ENCODE data around the gene NKX1-1. TPM values are rescaled to one million over a fixed set of nuclear protein-coding genes. Genes with fewer than 3 reads are reported as not detected.

The NKX1-1 gene
- total RNA-seq, 1 experiment from 2014 or later = not detected

DNA sequence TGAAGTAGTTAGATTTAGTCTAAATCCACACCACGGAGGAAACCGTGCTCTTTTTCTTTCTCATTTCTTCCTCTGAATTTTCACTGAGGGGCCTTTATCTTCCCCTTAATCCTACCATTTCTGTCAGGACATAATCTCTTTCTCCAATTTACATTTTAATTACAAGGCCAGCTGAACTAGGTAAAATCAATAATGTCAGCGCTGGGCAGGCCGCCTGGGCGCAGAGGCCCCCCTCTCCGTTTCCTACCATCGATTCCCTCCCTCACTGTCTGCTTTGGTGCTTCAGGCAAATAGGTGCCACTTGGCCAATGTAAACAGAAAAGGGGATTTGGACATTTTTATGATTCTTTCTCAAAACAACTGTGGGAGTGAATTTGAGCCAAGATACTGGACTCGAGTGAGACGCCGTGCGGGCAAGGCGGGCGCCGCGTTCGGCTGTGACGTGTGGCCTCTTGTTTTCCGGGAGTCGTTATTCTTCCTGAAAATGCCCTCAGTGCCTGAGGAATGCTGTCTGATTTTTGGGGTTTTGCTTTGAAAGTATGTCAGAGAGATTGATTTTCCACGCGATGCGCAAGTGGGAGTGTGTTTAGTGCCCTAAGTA is 36.7 kb downstream of the NKX1-1 start:
- ChIA-PET CTCF (interaction anchor here (0.8 to 1.6 kb wide), 3 partner anchors 14 to 260 kb away, joined by 3 to 7 read pairs (median 4); no protein-coding TSS in a partner anchor), POLR2A (interaction anchor here (0.8 kb wide), 1 partner anchor 304 kb away, joined by 3 read pairs; no protein-coding TSS in a partner anchor)
- no peak overlapping the region for H3K27ac Mint-ChIP-seq
- no peaks in the 10 kb centered on the region for H3K9me3 Mint-ChIP-seq
- ATAC-seq = no peak
- H3K4me1 Mint-ChIP-seq = 0 out of 2 replicates have a peak, but pooled peaks cover 3% of the 10 kb centered on the region
- no peak for DNase-seq (ENCODE audit: low spot score)
- peaks cover 14% of the 10 kb centered on the region; the same call in 1 of the 2 replicates for H3K36me3 Mint-ChIP-seq
- no peak overlapping the region for H3K4me3 Mint-ChIP-seq
- no peaks in the 10 kb centered on the region; the same call in 1 of the 2 replicates for H3K27me3 Mint-ChIP-seq (ENCODE audit: low read depth)
- TF ChIP-seq, protein P1, sequence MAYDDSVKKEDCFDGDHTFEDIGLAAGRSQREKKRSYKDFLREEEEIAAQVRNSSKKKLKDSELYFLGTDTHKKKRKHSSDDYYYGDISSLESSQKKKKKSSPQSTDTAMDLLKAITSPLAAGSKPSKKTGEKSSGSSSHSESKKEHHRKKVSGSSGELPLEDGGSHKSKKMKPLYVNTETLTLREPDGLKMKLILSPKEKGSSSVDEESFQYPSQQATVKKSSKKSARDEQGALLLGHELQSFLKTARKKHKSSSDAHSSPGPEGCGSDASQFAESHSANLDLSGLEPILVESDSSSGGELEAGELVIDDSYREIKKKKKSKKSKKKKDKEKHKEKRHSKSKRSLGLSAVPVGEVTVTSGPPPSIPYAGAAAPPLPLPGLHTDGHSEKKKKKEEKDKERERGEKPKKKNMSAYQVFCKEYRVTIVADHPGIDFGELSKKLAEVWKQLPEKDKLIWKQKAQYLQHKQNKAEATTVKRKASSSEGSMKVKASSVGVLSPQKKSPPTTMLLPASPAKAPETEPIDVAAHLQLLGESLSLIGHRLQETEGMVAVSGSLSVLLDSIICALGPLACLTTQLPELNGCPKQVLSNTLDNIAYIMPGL (CRISPR knock-in tag; IDR thresholded peaks at IDR 0.05) = no peak
- TF ChIP-seq, protein P2, sequence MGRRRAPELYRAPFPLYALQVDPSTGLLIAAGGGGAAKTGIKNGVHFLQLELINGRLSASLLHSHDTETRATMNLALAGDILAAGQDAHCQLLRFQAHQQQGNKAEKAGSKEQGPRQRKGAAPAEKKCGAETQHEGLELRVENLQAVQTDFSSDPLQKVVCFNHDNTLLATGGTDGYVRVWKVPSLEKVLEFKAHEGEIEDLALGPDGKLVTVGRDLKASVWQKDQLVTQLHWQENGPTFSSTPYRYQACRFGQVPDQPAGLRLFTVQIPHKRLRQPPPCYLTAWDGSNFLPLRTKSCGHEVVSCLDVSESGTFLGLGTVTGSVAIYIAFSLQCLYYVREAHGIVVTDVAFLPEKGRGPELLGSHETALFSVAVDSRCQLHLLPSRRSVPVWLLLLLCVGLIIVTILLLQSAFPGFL (CRISPR knock-in tag; IDR thresholded peaks at IDR 0.05; ENCODE audit: borderline replicate concordance) = no peak
- TF ChIP-seq, protein P3, sequence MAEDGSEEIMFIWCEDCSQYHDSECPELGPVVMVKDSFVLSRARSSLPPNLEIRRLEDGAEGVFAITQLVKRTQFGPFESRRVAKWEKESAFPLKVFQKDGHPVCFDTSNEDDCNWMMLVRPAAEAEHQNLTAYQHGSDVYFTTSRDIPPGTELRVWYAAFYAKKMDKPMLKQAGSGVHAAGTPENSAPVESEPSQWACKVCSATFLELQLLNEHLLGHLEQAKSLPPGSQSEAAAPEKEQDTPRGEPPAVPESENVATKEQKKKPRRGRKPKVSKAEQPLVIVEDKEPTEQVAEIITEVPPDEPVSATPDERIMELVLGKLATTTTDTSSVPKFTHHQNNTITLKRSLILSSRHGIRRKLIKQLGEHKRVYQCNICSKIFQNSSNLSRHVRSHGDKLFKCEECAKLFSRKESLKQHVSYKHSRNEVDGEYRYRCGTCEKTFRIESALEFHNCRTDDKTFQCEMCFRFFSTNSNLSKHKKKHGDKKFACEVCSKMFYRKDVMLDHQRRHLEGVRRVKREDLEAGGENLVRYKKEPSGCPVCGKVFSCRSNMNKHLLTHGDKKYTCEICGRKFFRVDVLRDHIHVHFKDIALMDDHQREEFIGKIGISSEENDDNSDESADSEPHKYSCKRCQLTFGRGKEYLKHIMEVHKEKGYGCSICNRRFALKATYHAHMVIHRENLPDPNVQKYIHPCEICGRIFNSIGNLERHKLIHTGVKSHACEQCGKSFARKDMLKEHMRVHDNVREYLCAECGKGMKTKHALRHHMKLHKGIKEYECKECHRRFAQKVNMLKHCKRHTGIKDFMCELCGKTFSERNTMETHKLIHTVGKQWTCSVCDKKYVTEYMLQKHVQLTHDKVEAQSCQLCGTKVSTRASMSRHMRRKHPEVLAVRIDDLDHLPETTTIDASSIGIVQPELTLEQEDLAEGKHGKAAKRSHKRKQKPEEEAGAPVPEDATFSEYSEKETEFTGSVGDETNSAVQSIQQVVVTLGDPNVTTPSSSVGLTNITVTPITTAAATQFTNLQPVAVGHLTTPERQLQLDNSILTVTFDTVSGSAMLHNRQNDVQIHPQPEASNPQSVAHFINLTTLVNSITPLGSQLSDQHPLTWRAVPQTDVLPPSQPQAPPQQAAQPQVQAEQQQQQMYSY (CRISPR knock-in tag; IDR thresholded peaks at IDR 0.05) = no peak
- TF ChIP-seq MXD4 (CRISPR knock-in tag; IDR thresholded peaks at IDR 0.05; ENCODE audit: borderline replicate concordance) = no peak
- no peak for TF ChIP-seq JUN (CRISPR knock-in tag; IDR thresholded peaks at IDR 0.05)
- TF ChIP-seq PRRX2 (CRISPR knock-in tag; IDR thresholded peaks at IDR 0.05) = no peak

DNA sequence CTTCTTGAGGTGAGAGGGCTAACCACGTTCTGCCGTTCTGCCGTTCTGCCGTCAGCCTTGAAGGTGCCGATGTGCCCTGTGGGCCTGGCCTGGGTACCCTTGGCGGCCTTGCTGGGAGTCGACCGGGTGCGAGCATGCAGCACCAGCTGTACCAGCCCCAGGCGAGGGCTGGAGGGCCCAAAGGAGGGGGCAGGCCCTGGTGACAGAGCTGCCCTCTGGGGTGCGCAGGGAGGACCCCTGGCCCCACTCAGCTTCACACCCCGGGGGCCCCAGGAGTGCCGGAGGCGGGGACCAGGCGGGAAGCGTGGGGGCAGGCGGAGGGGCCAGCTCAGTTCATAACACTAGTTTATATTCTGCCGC is 37.2 kb downstream of the NKX1-1 start:
- ATAC-seq (no peak), DNase-seq (ENCODE audit: low spot score) (peak; percentile 6)
- H3K27me3 Mint-ChIP-seq (ENCODE audit: low read depth) = no peaks in the 10 kb centered on the region; the same call in 1 of the 2 replicates
- 0 out of 2 replicates have a peak, but pooled peaks cover 3% of the 10 kb centered on the region for H3K4me1 Mint-ChIP-seq
- CTCF ChIA-PET = interaction anchor here (0.8 to 1.6 kb wide), 4 partner anchors 13 to 260 kb away, joined by 3 to 7 read pairs (median 4); no protein-coding TSS in a partner anchor
- peaks cover 14% of the 10 kb centered on the region; the same call in 1 of the 2 replicates for H3K36me3 Mint-ChIP-seq
- H3K9me3 Mint-ChIP-seq = no peaks in the 10 kb centered on the region
- no peak overlapping the region for H3K27ac Mint-ChIP-seq
- POLR2A ChIA-PET = interaction anchor here (0.8 kb wide), 1 partner anchor 305 kb away, joined by 3 read pairs; no protein-coding TSS in a partner anchor
- no peak overlapping the region for H3K4me3 Mint-ChIP-seq
- TF ChIP-seq, protein P4, sequence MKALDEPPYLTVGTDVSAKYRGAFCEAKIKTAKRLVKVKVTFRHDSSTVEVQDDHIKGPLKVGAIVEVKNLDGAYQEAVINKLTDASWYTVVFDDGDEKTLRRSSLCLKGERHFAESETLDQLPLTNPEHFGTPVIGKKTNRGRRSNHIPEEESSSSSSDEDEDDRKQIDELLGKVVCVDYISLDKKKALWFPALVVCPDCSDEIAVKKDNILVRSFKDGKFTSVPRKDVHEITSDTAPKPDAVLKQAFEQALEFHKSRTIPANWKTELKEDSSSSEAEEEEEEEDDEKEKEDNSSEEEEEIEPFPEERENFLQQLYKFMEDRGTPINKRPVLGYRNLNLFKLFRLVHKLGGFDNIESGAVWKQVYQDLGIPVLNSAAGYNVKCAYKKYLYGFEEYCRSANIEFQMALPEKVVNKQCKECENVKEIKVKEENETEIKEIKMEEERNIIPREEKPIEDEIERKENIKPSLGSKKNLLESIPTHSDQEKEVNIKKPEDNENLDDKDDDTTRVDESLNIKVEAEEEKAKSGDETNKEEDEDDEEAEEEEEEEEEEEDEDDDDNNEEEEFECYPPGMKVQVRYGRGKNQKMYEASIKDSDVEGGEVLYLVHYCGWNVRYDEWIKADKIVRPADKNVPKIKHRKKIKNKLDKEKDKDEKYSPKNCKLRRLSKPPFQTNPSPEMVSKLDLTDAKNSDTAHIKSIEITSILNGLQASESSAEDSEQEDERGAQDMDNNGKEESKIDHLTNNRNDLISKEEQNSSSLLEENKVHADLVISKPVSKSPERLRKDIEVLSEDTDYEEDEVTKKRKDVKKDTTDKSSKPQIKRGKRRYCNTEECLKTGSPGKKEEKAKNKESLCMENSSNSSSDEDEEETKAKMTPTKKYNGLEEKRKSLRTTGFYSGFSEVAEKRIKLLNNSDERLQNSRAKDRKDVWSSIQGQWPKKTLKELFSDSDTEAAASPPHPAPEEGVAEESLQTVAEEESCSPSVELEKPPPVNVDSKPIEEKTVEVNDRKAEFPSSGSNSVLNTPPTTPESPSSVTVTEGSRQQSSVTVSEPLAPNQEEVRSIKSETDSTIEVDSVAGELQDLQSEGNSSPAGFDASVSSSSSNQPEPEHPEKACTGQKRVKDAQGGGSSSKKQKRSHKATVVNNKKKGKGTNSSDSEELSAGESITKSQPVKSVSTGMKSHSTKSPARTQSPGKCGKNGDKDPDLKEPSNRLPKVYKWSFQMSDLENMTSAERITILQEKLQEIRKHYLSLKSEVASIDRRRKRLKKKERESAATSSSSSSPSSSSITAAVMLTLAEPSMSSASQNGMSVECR (CRISPR knock-in tag; IDR thresholded peaks at IDR 0.05; ENCODE audit: borderline replicate concordance) = no peak
- TF ChIP-seq IRF2 (CRISPR knock-in tag; IDR thresholded peaks at IDR 0.05; ENCODE audit: borderline replicate concordance, low read depth) (no peak), GABPB1 (CRISPR knock-in tag; IDR thresholded peaks at IDR 0.05) (no peak), ZNF121 (CRISPR knock-in tag; IDR thresholded peaks at IDR 0.05) (no peak), TCF7 (CRISPR knock-in tag; IDR thresholded peaks at IDR 0.05; ENCODE audit: low read depth) (no peak), SP1 (CRISPR knock-in tag; conservative IDR thresholded peaks at IDR 0.05) (no peak), ZNF416 (CRISPR knock-in tag; IDR thresholded peaks at IDR 0.05) (no peak), ESRRA (CRISPR knock-in tag; IDR thresholded peaks at IDR 0.05; ENCODE audit: borderline replicate concordance) (no peak), NFATC4 (CRISPR knock-in tag; IDR thresholded peaks at IDR 0.05) (no peak)
- TF ChIP-seq, protein P5, sequence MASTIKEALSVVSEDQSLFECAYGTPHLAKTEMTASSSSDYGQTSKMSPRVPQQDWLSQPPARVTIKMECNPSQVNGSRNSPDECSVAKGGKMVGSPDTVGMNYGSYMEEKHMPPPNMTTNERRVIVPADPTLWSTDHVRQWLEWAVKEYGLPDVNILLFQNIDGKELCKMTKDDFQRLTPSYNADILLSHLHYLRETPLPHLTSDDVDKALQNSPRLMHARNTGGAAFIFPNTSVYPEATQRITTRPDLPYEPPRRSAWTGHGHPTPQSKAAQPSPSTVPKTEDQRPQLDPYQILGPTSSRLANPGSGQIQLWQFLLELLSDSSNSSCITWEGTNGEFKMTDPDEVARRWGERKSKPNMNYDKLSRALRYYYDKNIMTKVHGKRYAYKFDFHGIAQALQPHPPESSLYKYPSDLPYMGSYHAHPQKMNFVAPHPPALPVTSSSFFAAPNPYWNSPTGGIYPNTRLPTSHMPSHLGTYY (CRISPR knock-in tag; IDR thresholded peaks at IDR 0.05) = no peak
- TF ChIP-seq, protein P6, sequence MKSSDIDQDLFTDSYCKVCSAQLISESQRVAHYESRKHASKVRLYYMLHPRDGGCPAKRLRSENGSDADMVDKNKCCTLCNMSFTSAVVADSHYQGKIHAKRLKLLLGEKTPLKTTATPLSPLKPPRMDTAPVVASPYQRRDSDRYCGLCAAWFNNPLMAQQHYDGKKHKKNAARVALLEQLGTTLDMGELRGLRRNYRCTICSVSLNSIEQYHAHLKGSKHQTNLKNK (CRISPR knock-in tag; IDR thresholded peaks at IDR 0.05) = no peak
- TF ChIP-seq, protein P7, sequence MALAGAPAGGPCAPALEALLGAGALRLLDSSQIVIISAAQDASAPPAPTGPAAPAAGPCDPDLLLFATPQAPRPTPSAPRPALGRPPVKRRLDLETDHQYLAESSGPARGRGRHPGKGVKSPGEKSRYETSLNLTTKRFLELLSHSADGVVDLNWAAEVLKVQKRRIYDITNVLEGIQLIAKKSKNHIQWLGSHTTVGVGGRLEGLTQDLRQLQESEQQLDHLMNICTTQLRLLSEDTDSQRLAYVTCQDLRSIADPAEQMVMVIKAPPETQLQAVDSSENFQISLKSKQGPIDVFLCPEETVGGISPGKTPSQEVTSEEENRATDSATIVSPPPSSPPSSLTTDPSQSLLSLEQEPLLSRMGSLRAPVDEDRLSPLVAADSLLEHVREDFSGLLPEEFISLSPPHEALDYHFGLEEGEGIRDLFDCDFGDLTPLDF (CRISPR knock-in tag; IDR thresholded peaks at IDR 0.05) = no peak
- TF ChIP-seq, protein P8, sequence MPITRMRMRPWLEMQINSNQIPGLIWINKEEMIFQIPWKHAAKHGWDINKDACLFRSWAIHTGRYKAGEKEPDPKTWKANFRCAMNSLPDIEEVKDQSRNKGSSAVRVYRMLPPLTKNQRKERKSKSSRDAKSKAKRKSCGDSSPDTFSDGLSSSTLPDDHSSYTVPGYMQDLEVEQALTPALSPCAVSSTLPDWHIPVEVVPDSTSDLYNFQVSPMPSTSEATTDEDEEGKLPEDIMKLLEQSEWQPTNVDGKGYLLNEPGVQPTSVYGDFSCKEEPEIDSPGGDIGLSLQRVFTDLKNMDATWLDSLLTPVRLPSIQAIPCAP (CRISPR knock-in tag; IDR thresholded peaks at IDR 0.05) = no peak
